ENCODE measurements around the gene MX2. TPM values are rescaled to one million over a fixed set of nuclear protein-coding genes. Genes with fewer than 3 reads are reported as not detected.

The MX2 gene
- total and polyA plus RNA-seq, 8 donors = 1.1 to 31.9 (median 1.9) TPM

DNA sequence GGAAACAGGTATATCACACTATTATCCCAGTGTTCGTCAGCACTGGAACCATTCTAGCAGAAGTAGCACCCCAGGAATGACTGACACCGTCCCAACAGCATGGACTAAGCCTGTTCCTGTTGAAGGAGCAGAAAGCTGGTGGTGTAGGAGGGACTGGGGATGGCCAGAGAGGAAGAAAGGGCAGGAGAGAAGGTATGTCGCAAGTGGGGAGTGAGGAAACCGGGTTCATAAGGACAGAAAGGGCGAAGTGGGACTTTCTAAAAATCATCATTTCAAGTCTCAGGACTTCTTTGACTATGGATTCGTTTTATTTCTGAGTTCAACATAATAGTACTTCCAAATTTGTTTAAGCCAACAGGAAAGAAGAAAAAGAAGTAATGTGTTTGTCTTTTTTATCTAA, 44.5 kb downstream of the MX2 start:
- intact Hi-C loops (cut with DNase I) = no loop called here
- ATAC-seq = peak; percentile 57
- Histone ChIP-seq H3K9me3 (no peaks in the 10 kb centered on the region), H3K36me3 (peaks cover 0 to 90% of the 10 kb centered on the region in 2 donors), H3K4me1 (peaks cover 0 to 11% of the 10 kb centered on the region in 2 donors), H3K27ac (no peak overlapping the region), H3K27me3 (no peaks in the 10 kb centered on the region), H3K4me3 (no peak overlapping the region)
- TF ChIP-seq, protein P1, sequence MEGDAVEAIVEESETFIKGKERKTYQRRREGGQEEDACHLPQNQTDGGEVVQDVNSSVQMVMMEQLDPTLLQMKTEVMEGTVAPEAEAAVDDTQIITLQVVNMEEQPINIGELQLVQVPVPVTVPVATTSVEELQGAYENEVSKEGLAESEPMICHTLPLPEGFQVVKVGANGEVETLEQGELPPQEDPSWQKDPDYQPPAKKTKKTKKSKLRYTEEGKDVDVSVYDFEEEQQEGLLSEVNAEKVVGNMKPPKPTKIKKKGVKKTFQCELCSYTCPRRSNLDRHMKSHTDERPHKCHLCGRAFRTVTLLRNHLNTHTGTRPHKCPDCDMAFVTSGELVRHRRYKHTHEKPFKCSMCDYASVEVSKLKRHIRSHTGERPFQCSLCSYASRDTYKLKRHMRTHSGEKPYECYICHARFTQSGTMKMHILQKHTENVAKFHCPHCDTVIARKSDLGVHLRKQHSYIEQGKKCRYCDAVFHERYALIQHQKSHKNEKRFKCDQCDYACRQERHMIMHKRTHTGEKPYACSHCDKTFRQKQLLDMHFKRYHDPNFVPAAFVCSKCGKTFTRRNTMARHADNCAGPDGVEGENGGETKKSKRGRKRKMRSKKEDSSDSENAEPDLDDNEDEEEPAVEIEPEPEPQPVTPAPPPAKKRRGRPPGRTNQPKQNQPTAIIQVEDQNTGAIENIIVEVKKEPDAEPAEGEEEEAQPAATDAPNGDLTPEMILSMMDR (IDR thresholded peaks at IDR 0.05) = no peak
- DNase-seq = peak in 1 of 4 donors; percentile 53

DNA sequence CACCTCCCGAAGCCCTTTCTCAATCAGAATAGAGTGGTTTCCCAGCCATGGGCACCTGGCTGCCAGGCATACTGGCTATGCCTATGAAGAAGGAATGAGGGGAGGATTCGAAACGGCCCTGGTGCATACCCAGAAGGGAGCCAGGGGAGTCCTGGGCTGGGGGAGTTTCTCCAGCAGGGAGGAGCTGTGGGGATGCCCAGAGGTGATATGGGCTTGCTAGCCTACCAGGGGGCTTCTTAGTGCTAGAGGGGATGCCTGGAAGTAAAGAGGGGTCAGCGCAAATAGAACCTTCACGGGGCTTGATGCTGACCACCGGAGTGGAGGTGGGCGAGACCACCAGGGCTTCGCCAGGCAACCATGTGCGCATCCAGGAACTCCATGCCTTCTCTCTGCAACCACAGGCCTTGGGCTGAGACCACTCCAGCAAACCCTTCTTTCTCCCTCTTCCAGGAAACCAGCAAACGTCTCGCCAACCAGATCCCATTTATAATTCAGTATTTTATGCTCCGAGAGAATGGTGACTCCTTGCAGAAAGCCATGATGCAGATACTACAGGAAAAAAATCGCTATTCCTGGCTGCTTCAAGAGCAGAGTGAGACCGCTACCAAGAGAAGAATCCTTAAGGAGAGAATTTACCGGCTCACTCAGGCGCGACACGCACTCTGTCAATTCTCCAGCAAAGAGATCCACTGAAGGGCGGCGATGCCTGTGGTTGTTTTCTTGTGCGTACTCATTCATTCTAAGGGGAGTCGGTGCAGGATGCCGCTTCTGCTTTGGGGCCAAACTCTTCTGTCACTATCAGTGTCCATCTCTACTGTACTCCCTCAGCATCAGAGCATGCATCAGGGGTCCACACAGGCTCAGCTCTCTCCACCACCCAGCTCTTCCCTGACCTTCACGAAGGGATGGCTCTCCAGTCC, 46.0 kb downstream of the MX2 start:
- TF ChIP-seq, protein P1 (IDR thresholded peaks at IDR 0.05) = no peak
- intact Hi-C loops (cut with DNase I) = no loop called here
- peaks cover 0 to 14% of the 10 kb centered on the region in 2 donors for H3K4me1 ChIP-seq
- no peak overlapping the region for H3K4me3 ChIP-seq
- DNase-seq (no peak), ATAC-seq (no peak)
- H3K36me3 ChIP-seq = peaks cover 0 to 76% of the 10 kb centered on the region in 2 donors
- H3K27ac ChIP-seq = no peak overlapping the region
- no peaks in the 10 kb centered on the region for H3K27me3 ChIP-seq
- no peaks in the 10 kb centered on the region for H3K9me3 ChIP-seq

DNA sequence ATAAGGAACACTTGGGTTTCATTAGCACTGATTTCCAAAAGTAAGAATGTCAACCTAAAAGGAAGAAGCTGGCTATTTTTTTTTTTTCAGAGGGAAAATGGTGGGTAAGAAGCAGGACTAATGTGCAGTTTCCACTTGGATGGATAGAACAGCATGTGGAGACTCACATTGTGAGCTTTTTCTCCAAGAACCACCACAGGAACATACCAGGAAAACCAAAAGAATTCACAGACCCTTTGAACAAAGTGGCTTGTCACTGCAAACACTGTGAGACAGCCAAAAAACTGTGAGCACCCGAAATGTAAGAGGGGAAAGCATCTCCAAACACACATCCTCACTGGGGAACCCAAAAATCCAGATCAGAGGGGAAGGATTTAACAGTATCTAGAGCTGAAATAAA, 48.5 kb downstream of the MX2 start:
- Histone ChIP-seq H3K4me1 (peaks cover 0 to 14% of the 10 kb centered on the region in 2 donors), H3K36me3 (peaks cover 0 to 54% of the 10 kb centered on the region in 2 donors), H3K9me3 (no peaks in the 10 kb centered on the region), H3K4me3 (no peak overlapping the region), H3K27ac (no peak overlapping the region), H3K27me3 (no peaks in the 10 kb centered on the region)
- intact Hi-C loops (cut with DNase I) = no loop called here
- TF ChIP-seq, protein P1 (IDR thresholded peaks at IDR 0.05) = no peak
- no peak for ATAC-seq
- DNase-seq = no peak

DNA sequence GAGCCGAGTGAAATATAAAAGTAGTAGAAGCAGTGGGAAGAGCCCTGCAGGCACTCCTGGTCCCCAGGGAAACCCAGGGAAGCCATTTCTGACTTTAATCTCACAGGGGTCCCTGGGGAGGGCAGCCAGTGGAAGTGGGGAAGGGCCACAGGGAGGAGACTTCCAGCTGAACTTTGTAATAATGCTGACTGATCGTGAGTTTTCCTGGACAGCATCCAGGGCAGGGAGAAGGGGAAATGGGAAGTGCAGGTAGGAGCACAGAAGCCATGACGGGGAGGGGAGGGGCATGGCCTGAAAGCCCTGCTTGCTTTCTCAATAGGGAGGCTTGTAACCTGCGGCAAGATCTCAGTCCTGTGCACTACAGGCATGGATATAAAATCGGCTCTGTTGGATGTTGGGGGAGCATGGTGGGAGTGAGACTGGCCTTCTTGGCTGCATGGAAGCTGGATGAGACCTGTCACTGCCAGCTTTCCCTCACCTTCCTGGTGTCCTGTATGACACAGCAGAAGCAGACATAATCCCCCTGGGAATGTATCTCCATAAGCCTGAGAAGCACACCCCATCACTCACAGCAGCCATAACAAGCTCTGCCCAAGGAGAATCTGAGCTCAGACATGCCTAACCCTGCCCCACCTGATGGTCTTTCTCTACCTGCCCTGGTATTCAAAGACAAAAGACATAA, 49.1 kb downstream of the MX2 start:
- no peak overlapping the region for H3K4me3 ChIP-seq
- no peak for DNase-seq
- H3K27ac ChIP-seq = no peak overlapping the region
- no peaks in the 10 kb centered on the region for H3K9me3 ChIP-seq
- H3K27me3 ChIP-seq = no peaks in the 10 kb centered on the region
- TF ChIP-seq, protein P1 (IDR thresholded peaks at IDR 0.05) = no peak
- H3K36me3 ChIP-seq = peaks cover 0 to 51% of the 10 kb centered on the region in 2 donors
- intact Hi-C loops (cut with DNase I) = no loop called here
- H3K4me1 ChIP-seq = peaks cover 0 to 13% of the 10 kb centered on the region in 2 donors
- peak; percentile 8 for ATAC-seq

Data from left lung (tissue), 10 donors.